HG03097 (cell line): ENCODE measurements around the gene CDC42EP4.
"Not testable (repeated sequence)": the region's sequence is repeated elsewhere in the genome, so short reads cannot be mapped to it uniquely, and the experiment has no call there.

Experiments
- ATAC-seq: cut with Tn5 transposase; IDR thresholded peaks from one replicate; pipeline ENCODE4 v1.9.1; 2021; ENCODE audit not compliant: unreplicated experiment, low FRiP score

The CDC42EP4 gene

GRCh38 chr17:73343739-73344454 is 32.1 kb upstream of the CDC42EP4 start:
- no peak for ATAC-seq

DNA sequence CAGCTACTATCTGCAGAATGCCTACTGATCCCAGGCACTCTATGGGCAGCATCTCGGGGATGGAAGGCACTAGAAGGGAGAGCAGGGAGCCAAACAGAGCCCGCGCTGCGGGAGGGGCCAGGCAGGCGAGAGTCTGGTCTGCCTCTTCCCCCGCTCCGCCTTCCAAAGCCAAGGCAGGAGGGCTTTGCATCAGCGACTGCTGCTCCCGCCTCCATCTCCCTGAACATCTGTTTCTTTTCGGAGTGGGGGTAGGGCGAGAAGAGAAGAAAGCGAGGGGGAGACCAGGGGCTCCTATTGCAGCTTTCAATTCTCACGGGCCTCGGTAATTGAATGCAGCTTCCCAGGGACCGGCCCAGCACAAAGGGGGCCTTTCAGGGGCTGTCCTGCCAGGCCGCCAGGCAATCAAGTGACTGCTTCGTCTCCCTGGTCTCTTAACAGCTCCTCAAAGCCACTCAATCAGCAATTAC is 31.4 kb upstream of the CDC42EP4 start:
- ATAC-seq: no peak

- no peak for ATAC-seq
Measured at GRCh38 chr17:73342541-73343167, 30.9 kb upstream of the CDC42EP4 start.

GRCh38 chr17:73342050-73342522 is 30.3 kb upstream of the CDC42EP4 start:
- ATAC-seq: no peak

DNA sequence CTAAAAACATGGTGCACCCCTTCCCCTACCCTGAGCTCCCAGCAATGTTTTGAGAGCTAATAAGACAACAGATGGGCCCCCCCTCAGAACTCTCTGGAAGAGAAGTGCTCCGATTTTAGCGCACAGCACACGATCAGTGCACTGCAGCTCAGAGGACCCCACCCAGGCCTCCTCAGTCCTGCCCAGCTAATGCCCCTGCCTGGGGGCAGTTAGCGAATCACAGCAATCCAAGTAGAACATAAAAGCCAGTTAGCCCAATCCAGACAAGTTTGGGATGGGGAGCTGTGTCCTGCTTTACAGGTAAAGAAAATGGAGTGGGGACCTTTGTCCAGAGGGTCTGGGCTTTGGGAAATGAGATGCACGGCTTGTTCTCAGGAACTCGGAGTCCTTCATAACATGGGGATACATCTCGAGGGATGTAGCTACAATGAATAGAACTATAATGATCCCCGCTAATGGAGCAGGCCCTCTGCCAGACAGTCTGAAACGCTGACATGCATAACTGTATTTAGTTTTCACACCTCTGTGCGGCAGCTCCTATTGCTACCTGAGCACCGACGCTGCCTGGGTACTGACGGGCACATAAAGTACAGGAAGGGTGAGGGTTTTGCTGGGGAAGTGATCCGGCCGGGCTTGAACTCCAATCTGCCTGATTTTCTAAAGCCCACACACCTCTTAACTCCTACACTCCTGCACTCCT is 29.7 kb upstream of the CDC42EP4 start:
- no peak for ATAC-seq

GRCh38 chr17:73340093-73340596 is 28.3 kb upstream of the CDC42EP4 start:
- ATAC-seq: no peak

DNA sequence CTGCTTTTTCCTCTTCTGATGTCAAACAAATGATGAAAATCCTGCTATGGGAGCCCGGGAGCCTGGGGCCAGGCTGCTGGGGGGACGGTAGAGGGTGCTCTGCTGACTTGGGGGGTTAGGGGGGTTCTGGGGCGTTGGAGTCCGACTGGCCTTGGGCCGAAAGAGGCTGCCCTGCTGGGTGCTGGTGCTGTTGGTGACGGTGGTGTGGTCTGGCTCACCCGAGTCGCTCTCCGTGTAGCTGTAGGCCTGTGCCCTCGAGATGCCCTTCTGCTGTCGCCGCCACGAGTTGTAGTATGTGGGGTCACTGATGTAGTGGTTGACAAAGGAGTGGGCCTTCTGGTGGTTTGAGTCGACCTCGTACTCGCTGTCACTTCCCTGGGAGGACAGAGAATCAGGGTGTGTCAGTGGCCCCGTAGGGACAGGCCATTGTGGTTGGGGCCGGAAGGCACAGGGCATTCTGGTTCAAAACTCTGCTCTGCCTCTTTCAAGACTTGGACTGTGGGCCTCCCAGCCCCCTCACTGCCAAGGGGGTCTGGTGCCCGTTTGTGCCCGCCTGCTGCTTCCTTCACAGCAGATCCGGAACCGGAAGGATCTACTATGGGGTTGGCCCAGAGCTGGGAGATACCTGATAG is 26.9 kb upstream of the CDC42EP4 start:
- no peak for ATAC-seq

DNA sequence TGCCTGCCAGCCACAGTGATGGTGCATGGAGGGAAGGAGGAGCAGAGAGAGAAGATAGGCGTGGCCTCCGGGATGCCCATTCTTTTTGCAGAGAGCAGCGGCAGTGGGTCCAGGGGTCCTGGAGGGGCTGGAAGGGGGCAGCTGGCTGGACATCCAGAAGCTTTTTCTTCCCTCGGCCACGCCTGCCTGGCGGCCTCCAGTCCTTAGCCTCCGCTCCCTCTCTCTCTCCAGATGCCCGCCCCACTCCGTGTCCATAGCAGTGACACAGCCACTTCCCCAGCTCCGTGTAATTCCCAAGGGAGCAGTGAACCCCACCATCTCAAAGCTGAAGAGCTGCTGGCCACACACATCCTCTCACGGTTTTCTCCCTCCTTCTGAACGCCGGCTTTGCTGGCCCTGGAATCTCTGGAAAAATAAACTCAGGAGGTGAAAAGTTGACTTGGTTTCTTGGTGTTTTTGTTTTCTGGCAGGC is 26.3 kb upstream of the CDC42EP4 start:
- no peak for ATAC-seq

DNA sequence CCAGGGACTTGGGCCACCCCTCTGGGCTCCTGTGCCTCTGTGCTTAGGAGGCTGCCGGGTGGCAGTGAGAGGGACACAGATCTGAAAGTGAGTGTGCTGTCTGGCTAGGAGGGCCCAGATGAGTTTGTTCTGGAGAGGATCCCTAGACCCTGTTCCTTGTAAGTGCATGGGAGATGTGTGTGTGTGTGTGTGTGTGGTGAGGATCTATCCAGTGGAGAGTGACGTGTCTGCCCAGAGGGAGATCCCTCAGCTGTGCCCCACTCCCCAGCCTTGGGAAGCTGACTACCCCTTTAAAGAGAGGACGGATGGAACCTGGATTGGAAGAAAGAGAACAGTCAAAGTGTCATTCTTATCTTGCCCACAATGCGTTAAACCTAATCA is 25.5 kb upstream of the CDC42EP4 start:
- no peak for ATAC-seq

GRCh38 chr17:73336408-73337329 is 24.9 kb upstream of the CDC42EP4 start:
- no peak for ATAC-seq

DNA sequence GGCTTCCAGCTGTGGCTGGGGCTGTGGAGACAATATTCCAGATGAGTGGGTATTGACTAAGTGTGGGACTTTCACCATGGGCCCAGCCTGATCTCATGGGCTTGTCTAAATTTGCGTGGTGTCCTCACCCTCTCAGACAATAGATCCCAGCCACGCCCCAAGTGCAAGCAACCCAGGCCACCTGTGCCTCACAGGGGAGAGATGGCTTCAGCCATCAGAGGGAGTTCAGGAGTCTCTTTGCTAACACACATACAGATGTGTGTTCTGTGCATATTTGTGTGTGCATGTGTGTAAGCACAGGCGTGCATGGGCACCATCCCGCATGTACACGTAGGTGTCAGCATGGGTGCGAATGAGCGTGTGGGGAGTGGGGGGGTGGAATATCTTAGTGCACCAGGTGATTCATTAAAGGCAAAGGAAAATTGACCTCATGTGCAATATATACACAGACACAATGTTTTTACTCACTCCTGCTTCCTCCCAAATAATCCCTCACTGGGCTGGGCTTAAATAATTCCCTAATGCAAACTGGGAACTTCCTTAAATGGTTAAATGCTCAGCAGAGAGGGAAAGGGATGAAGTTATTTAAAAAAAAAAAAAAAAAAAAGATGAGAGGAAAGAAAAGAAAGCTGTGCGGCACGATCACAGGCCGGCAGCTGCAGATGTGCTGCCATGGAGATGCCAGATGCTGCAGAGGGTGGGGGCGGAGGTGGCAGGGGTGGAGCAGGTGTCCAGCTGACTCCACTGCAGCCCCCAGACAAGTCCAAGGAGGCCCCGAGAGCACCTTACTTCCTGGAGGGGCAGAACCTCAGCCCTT is 24.0 kb upstream of the CDC42EP4 start:
- ATAC-seq: no peak

DNA sequence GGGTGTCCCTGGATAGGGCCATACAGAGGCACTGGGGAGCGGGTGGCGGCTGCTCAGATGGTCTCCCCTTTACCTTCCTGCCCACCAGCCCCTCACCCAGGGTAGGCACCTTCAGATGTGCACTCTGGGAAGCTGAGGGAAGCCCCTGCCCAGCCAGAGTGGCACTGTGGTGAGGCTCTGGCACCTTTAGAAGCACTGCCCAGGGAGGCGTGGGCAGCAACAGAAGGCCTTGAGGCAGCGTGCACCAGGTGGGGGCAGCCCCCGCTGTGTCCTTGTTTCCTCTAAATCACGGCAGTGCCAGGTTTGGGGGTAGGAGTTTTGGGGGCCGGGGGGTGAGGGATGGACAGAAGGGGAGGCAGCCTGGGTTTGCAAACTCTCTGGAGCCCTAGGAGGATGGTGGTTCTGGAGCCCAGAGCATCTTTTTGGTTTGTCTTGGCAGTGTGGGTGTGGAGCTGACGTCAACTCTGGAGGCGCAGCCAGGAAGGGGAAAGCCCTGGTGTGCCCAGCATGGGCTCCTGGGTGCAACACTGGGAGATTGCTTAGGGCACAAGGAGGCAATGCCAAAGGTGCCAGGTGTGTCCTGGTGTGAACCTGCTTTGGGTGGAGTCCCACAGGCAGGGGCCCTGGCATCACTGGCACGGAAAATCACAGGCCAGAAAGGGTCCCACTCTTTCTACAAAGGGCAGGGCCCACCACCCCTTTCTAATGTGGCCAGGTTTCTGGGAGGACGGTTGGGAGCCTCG is 23.1 kb upstream of the CDC42EP4 start:
- ATAC-seq: no peak

GRCh38 chr17:73333445-73333844 is 21.6 kb upstream of the CDC42EP4 start:
- not testable (repeated sequence) for ATAC-seq

DNA sequence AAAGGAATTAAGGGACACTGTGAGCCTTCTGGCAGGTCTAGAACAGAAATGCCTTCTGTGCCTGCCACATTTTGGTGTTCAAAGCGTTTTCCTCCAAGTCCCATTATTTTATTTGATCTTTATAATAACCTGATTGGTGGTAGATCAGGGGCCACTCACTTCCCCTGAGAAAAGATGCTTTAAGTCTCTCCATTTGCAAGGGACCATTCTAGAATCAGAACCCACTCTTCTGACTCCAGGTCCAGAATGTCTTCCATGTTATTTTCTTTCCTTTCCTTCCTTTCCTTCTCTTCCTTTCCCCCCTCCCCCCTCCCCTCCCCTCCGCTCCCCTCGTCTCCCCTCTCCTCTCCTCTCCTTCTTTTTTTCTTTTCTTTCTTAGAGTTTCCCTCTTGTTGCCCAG is 19.3 kb upstream of the CDC42EP4 start:
- no peak for ATAC-seq

DNA sequence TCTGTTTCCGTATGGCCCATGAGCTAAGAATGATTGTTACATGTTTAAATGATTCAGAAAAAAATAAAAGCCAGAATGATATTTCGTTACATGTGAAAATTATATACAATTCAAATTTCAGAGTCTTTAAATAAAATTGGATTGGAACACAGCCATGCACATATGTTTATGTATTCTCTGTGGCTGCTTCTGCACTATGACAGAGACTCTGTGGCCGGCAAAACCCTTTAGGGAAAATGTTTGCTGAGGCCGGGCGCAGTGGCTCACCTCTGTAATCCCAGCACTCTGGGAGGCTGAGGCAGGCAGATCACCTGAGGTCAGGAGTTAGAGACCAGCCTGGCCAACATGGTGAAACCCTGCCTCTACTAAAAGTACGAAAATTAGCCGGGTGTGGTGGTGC is 15.9 kb upstream of the CDC42EP4 start:
- ATAC-seq: no peak

DNA sequence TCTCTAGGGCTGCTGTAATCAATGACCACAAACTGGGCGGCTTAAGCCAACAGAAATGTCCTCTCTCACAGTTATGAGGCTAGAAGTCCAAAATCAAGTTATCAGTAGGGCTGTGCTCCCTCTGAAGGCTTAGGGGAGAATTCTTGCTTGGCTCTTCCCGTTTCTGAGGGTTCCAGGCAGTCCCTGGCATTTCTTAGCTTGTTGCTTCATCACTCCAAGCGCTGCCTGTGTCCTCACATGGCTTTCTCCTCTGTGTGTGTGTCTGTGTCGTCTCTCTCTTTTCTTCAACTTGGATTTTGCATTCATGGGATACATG is 13.7 kb upstream of the CDC42EP4 start:
- no peak for ATAC-seq

DNA sequence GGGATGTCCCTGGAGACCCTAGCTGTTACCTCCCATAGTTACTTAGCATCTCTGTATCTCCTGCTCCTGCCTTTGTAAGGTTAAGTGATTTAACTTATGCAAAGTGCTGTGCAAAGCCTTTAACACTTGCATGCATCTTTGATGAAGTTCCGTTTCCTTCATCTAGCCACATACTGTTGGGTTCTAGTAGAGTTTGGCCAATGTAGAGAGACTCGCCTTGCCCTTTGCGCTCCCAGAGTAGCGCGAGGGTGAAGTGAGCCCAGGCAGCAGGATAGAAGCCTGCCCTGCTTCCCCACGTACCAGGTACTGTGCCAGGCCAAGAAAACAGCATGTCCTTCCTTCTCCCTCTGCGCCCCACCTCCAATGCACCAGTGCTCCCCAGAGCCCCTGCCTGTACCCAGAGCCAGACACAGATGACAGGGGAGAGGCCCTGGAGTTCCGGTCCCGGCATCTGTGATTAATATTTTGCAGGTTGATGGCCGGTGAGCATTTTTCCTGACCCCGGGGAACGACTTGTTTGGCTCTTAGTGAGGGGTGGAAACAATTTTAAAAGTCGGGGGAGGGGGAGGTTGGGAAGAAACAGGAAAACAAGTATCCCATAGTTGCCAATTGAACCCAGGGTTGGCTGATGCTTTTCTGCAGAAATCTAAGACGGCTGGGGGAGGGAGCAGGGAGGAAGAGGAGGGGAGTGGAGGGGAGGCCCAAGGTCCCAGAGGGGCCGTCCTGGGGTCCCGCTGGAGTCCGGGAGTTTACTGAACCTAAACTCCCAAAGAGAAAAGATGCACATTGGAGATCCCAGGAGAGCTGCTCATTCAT is 13.1 kb upstream of the CDC42EP4 start:
- no peak for ATAC-seq

GRCh38 chr17:73324160-73324475 is 12.3 kb upstream of the CDC42EP4 start:
- ATAC-seq: no peak
